NCI-H2196 treated with DMSO at 0.1 percent for 48 hours (cell line): ENCODE results near the gene YPEL1.
"Not testable (repeated sequence)": the region's sequence is repeated elsewhere in the genome, so short reads cannot be mapped to it uniquely, and the experiment has no call there.

Experiments used
- DNase-seq: peaks from one replicate; lab custom pipeline; 2025; ENCODE audit not compliant: unreplicated experiment; lab: John Stamatoyannopoulos, UW

Gene YPEL1

GRCh38 chr22:21754523-21754922 is 18.9 kb upstream of the YPEL1 start:
- no peak for DNase-seq

- DNase-seq, result no peak
Measured at GRCh38 chr22:21753374-21754111, 17.9 kb upstream of the YPEL1 start.

DNA sequence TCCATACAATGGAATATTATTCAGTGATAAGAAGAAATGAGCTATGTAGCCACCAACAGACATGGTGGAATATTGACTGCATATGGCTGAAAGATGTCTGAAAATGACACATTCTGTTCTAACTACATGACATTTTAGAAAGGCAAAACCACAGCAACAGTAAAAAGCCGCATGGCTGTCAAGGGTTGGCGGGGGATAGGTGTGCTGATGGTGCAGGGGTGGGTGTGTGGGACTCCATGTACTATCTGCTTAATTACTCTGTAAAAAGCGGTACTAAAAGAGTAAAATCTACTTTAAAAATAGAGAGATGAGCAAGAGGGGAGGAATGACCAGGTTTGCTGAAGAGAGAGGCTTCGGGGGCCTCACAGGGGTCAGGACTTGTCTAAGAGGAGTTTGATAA is 16.7 kb upstream of the YPEL1 start:
- no peak for DNase-seq

DNA sequence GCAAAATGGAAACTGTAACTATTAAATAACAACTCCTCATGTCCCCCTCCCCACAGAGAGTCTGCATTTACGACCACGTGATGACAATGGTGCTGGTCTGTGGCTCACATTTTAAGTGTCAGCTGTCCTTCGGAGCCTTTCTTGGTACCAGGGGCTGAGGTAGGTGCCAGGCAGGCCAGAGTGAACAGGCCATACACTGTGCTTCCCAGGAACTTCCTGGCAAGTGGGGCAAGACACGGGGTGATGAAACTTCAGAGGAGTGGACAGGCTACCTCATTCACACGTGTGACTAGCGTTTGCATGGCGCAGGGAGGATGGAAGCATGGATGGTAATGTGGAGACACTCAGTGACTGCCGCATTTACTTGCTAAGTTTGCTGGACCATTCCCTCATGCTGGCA is 10.4 kb upstream of the YPEL1 start:
- DNase-seq, result no peak

DNA sequence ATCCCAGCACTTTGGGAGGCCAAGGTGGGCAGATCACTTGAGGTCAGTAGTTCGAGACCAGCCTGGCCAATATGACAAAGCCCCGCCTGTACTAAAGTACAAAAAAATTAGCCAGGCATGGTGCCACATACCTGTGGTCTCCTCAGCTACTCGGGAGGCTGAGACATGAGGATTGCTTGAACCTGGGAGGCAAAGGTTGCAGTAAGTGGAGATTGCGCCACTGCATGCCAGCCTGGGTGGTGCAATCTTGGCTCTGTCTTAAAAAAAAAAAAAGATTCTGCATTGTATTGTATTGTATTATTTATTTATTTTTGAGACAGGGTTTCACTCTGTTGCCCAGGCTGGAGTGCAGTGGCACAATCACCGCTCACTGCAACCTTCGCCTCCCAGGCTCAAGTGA is 9.3 kb upstream of the YPEL1 start:
- not testable (repeated sequence) for DNase-seq

DNA sequence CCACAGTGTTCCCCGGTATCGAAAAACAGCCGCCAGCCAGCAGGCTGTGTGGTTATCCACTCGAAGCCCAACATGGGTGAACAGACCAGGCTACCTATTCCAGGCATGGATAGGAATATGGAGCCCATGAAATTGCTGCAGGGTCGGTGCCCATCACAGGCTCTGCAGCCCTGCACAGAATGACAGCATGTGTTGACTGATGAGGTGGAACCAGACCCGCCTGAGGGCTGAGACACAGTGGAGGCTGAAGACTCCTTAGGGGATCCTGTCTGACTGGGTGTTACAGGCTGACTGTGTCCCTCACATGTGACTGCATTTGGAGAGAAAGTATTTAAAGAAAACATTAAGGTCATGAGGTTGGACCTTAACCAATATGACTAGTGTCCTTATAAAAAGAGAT is 6.2 kb upstream of the YPEL1 start:
- no peak for DNase-seq

- DNase-seq, result no peak
Measured at GRCh38 chr22:21741059-21741458, 5.5 kb upstream of the YPEL1 start.

GRCh38 chr22:21739828-21740377 is 4.3 kb upstream of the YPEL1 start:
- DNase-seq, result no peak

DNA sequence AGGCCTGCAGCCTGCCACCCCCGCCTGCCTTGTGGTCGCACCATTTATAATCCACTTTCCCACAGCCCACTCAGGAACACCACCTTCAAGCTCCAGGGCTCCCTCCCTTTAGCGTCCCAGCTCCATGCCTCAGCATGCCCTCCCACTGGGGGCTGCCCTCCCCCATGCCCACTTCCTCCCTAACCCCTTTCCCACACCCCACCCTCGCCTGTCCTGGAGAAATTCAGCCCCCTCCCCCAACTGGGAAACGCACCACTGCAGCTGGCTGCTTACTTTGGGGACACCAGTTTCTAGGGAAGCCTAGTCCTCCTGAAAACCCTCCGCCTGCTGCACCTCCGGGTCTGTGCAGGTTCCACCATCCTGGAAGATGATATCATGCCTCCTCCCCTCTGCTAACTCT is 3.4 kb upstream of the YPEL1 start:
- no peak for DNase-seq

- no peak for DNase-seq
Measured at GRCh38 chr22:21738081-21738480, 2.5 kb upstream of the YPEL1 start.

DNA sequence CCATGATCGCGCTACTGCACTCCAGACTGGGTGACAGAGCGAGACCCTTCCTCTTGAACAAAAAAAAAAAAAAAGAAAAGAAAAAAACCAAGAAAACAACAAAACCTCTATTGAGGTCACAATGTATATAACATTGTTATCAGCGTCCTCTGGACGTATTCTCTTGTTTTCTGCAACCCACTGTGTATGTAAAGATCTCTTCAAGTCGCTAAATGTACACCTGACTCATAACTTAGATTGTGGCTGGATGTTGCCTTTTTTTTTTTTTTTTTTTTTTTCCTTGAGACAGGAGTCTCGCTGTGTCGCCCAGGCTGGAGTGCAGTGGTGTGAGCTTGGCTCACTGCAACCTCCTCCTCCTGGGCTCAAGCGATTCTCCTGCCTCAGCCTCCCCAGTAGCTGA is 1.4 kb upstream of the YPEL1 start:
- DNase-seq, result no peak

- no peak for DNase-seq
Measured at GRCh38 chr22:21736084-21736642, 569 bp upstream of the YPEL1 start.

DNA sequence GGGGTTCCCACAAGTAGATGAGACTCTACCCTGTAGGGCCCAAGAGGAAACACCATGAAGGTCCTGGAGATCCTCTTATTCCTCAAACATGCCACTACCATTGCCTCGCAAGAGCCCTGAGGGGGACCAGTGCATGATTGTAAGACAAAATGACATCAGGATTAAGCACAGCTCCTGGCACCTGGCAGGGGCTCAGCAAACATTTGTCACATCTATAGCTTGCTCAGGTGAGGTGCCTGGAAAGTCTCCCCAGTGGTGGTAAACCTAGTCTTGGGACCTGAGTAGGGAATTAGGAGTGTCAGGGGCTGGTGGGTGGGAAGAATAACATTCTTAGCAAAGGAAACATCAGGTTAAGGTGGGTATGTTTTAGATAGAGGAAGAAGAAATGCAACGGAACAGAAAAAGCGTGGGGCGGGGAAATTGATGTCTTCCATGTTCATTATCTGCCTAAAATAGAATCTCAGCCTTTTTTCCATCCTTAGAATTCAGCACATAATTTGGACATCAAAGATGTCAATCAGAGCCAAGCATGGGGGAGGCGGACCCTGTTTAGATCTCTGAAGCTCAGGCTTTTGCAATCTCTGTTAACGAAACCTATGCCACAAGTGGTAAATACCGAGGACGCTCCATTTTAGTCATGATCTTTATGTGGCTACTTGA is 924 bp downstream of the YPEL1 start:
- DNase-seq, result no peak

- no peak for DNase-seq
Measured at GRCh38 chr22:21731503-21731902, 4.1 kb downstream of the YPEL1 start.

GRCh38 chr22:21730535-21731308 is 4.9 kb downstream of the YPEL1 start:
- DNase-seq, result no peak

DNA sequence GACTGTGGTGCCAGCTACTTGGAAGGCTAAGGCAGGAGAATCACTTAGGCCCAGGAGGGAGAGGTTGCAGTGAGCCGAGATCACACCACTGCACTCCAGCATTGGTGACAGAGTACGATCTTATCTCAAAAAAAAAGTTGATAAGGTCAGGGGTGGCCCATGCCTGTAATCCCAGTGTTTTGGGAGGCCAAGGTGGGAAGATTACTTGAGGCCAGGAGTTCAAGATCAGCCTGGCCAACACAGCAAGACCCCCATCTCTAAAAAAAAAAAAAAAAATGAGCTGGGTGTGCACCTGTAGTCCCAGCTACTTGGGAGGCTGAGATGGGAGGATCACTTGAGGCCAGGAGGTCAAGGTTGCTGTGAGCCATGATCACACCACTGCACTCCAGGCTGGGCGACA is 6.4 kb downstream of the YPEL1 start:
- DNase-seq, result not testable (repeated sequence)

- no peak for DNase-seq
Measured at GRCh38 chr22:21728270-21728669, 7.3 kb downstream of the YPEL1 start.

GRCh38 chr22:21727768-21728167 is 7.8 kb downstream of the YPEL1 start:
- no peak for DNase-seq

DNA sequence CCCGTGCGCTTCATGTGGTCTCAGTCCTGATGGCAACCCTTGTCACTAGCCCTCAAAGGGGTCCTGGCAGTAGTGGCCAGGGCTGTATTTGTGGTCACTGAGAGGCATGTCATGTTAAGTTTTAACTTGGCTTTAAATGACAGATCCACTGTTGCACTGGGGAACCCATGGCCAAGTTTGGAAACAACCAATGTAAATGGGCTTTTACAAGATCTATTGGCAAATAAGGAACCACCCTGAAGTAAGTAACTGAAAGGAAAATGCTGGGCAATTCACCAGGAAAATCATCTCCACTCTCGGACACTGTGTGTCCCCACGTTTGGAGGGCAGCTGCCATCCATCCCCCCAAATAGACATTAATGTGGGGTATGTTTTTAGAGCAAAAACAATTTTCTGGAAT is 8.4 kb downstream of the YPEL1 start:
- DNase-seq, result no peak

GRCh38 chr22:21726650-21727049 is 8.9 kb downstream of the YPEL1 start:
- no peak for DNase-seq

- DNase-seq, result no peak
Measured at GRCh38 chr22:21725956-21726649, 9.5 kb downstream of the YPEL1 start.
